ENCODE data around the gene OTUD6A.

The OTUD6A gene, protein sequence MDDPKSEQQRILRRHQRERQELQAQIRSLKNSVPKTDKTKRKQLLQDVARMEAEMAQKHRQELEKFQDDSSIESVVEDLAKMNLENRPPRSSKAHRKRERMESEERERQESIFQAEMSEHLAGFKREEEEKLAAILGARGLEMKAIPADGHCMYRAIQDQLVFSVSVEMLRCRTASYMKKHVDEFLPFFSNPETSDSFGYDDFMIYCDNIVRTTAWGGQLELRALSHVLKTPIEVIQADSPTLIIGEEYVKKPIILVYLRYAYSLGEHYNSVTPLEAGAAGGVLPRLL

DNA sequence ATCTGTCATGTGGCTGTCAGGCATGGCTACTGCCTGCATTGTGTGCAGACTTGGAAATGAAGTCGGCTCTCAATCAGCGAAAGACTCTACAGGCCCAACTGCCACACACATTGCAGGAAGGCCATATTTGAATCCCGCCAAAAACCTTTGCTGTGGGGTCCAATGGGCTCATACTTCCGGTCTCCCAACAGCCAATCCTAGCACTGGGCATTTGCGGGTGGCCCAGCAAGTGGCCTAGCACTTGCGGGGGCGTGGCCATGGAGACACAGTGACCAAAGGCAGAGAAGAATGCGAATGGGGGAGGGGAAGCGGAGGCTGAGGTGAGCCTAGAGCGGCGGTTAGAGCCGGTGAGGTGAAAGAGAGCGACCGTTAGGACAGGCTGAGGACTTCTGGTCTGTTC is at the start of gene OTUD6A:
Gene OTUD6A, plus strand, starts transcription at position 382 of the 400 bp plus-strand sequence. CDS start 68 bp downstream, outside the sequence.
- DNase-seq: no peak

- DNase-seq: no peak
These were observed 49.5 kb upstream of the OTUD6A start for GRCh38 chrX:70012756-70013155.

DNA sequence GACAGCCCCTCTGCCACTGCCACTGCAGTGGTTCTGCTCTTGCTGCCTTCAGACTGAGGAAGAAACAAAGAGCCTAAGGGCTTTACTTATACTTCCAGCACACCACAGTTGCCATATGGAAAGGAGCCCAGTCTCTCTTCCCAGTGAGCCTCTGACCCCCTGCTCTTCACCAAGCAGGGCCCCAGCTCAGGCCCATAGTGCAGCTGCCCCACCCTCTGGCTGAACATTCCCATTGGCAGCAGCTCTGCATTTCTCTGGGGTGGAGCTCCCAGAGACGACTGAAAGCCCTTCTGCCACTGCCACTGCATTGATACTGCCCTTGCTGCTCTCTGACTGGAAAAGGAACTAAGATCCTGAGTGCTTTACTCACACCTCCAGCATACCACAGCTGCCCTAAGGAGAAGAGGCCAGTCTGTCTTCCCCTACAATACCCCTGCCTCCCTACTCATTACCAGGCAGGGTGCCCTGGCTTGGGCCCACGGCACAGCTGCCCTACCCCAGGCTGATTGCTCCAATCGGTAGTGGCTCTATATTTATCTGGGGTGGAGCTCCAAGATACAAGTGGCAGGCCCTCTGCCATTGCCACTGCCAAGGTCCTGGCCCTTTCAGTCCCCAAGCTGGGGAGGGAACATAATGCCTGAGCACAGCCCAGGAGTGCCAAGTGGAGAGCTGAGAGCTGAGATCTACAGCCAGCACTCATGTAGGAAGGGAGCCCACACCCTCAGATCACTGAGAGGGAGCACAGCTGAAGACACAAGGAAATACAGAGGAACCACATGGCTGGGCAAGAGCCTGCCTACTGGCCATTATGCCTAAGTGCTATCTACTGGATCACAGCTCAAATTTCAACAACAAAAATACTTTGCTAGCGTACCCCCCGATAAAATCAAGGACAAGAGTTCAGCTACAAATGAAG is 48.5 kb upstream of the OTUD6A start:
- DNase-seq: no peak

DNA sequence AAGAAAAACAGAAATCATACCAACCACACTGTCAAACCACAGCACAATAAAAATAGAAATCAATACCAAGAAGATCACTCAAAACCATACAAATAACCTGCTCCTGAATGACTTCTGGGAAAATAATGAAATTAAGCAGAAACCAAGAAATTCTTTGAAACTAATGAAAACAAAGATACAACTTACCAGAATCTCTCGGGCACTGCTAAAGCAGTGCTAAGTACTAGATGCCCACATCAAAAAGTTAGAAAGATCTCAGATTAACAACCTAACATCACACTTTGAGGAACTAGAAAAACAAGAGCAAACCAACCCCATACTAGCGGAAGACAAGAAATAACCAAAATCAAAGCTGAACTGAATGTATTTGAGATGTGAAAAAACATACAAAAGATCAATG is 45.7 kb upstream of the OTUD6A start:
- DNase-seq: no peak

GRCh38 chrX:70022616-70023015 is 39.6 kb upstream of the OTUD6A start:
- no peak for DNase-seq

DNA sequence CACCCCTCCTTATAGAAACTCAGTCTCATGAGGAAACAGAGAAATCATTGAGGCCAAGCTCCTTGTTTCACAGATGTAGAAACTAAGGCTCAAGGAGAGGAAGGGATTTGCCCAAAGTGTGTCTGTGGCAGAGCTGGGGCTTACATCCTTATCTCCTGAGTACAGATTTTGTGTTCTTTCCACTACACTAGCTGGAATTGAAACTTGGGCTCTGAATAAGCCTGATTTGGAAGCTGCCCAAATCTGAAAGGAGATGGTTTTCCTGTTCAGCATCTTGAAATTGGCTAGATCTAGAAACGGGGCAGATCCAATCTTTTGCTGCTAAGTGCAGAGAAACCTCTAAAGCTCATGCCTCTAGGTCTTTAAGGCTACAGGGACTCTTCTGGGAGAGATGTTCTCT is 36.8 kb upstream of the OTUD6A start:
- DNase-seq: no peak

GRCh38 chrX:70026112-70026850 is 36.0 kb upstream of the OTUD6A start:
- no peak for DNase-seq

DNA sequence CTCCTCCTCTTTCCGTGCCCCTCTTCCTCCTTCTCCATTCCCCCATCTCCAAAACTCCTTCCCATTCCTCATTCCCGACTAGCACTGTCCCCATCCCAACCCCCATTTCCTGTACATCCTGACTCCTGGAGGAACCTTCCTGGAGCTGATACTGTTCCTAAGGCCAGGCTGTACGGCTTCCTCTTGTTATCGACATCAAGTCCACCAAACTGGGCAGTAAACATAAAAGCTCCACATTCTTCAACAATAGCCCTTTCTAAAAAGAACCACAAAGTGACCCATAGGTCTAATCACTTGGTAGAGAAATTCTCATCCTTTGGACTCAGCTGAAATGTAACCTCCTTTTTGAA is 35.4 kb upstream of the OTUD6A start:
- DNase-seq: no peak

- no peak for DNase-seq
These were observed 32.4 kb upstream of the OTUD6A start for GRCh38 chrX:70029863-70030262.

DNA sequence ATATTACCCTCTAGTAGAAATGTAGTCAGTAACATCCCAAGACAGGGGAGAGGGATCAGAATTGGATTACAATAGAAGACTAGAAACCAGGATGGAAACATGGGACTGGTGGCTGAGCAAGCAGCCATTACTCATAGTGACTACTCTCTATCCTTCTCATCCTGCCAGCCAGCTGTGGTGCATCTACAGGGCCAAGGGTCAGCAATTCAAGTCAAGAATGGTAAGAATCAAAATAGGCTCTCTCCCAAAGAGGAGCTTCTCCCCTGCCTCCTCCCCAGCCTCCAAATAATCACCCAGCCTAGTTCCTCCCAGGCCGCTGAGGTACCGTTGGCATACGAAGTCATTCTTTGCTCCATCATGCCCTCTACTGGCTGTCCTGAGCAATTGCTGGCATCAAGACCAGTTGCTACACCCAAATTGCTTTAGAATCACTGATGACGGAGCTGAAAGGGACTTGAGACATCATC is 31.9 kb upstream of the OTUD6A start:
- peak in 1 of 4 experiments; percentile 1 for DNase-seq

- DNase-seq: no peak
These were observed 29.5 kb upstream of the OTUD6A start for GRCh38 chrX:70032792-70033191.

GRCh38 chrX:70033348-70034051 is 28.8 kb upstream of the OTUD6A start:
- DNase-seq: no peak

- DNase-seq: no peak
These were observed 27.6 kb upstream of the OTUD6A start for GRCh38 chrX:70034646-70035045.

GRCh38 chrX:70038515-70038914 is 23.7 kb upstream of the OTUD6A start:
- DNase-seq: no peak

- no peak for DNase-seq
These were observed 23.3 kb upstream of the OTUD6A start for GRCh38 chrX:70038951-70039350.

DNA sequence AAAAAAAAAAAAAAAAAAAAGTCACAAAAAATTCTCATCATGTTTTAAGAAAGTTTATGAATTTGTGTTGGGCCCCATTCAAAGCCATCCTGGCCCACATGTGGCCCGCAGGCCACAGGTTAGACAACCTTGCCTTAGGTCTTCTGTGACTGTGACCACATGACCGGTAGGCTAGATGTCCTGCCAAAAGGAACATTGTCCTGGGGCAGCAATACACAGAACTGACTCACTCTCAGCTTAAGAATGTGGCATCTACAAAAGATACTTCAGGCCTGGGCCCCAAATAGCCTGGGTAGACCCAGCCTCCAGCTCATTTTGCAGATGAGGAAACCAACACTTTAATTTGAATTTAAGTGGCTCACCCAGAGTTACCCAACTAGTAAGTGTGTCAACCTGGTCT is 22.5 kb upstream of the OTUD6A start:
- no peak for DNase-seq

DNA sequence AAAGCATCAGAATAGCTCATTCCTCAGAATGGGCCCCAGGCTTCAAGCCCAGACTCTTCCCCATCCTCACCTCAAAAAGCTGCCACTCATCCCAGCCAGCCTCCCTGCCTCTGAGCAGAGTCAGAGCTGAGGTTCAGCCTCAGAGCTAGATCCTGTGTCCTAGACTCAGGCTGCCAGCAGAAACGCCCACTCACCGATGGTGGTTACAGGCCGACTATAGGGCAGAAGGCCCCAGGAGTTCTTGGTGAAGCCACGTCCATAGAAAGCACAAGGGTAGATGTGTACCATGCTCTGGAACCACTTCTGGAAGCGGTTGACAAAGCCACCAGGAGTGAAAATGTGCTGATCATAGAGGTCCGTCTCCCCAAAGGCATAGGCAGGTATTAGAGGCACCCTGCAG is 20.3 kb upstream of the OTUD6A start:
- DNase-seq: no peak

DNA sequence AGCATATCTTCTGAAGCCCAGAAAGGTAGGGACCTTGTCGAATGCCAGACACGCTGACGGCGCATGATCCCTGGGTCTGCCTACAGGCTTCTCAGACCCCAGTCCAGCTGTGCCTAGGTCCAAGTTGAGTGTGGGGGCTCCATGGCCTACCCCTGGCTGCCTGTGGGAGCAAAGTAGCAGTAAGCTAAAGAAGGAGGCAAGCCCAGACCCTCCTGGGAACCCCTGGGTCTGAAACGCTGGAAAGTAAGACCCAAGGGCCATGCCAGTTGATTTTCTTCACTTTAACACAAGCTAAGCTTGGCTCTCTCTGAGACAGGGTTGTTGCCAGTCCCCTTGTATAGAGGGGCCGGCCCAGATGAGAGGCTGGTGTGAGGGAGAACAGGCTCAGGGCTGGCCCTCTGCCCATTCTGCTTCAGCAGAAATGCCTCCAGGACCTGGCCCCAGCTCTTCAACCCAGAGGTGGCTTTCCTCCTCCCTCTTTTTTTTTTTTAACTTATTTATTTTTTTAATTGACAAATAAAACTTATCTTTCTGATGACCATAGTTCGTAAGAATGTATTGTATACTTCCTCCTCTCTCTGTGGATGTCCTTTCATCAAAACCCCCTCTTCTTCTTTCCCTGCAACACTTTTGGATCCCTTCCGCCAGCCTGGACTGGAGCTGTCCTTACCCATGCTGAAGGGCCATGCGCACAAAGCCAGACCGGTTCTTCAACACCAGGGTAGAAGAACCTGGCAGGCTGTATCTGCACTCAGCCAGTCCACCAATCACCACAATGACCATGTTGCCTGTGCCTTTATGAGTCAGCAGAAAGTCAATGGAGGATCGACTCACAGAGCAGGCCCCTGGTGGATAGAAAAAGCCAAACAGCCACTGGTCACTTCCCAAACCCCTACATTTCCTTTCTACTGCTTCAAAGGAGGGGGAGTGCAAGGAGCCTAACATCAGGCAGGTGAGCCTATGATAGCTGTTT is 19.6 kb upstream of the OTUD6A start:
- no peak for DNase-seq

DNA sequence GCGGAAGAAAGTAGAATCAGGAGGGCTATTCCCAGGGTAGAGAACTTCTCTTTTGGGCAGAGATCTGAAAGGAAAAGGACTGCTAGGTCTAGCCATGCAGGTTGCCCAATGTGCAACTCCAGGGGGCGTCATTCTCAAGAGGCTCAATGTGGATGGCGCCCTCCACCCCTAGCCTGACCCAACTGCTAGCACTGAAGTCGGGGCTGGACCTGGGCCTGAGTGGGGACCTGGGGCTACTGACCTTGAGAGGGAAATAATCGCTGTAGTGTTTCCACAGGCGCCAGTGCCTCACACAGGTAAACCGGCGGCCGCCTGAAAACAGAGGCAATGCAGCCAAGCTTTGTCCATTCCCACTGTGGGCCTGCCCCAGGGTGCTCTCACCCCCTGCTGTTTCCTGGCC is 18.6 kb upstream of the OTUD6A start:
- DNase-seq: no peak

DNA sequence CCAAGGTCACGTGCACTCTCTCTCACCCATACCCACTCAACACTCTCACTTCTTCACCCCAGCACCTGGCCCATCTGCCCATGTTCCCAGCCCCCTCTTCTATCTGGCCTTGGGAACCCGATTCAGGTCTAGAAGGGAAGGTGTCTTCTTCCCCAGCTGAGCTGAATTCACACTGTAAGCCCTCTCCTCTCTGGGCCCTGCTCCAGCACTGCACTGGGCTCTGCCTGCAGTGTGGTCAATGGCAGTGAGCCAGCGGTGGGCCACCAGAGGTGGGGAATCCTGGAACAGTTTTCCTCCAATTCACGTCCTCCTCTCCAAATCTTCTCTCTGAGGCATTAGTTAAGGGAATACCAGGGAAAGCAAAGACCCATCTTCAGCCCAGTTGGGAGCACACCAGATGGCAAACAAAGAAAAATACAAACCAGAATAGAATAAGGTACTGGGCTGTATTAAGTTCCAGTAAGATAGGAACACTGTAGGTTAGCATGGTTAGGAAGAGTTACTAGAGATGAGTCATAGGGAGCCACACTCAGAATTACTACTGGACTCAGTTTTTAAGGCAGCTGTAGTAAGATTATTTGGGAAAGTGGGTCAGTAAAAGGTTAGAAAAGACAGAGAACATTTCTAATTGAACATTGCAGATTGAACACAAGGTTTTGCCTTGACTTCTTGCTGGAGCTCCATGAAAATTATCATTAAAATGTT is 17.6 kb upstream of the OTUD6A start:
- DNase-seq: no peak

DNA sequence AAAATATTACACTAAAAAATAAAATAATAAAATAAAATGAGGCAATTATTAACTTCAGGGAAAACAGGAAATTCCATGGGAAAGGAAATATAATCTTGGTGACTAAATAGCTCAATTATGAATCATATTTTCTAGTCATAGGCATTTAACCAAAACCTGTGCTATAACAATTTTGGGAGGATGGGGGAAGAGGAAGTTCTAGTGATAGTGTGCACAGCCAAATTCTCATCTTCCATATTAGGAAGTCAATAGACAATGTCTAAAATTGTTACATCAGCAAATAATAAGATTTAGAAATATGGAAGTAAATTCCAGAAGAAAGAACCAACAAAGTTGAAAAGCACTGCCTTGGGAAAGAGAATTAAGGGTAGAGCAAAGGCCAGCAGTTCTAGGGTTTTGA is 15.3 kb upstream of the OTUD6A start:
- no peak for DNase-seq
